ENCODE results near the gene IGF1R.
A peak's percentile ranks its signal among the peaks of the same experiment; 100 is the strongest.

Gene IGF1R

GRCh38 chr15:98841419-98841970, 193.2 kb downstream of the IGF1R start:
- DNase-seq = no peak

DNA sequence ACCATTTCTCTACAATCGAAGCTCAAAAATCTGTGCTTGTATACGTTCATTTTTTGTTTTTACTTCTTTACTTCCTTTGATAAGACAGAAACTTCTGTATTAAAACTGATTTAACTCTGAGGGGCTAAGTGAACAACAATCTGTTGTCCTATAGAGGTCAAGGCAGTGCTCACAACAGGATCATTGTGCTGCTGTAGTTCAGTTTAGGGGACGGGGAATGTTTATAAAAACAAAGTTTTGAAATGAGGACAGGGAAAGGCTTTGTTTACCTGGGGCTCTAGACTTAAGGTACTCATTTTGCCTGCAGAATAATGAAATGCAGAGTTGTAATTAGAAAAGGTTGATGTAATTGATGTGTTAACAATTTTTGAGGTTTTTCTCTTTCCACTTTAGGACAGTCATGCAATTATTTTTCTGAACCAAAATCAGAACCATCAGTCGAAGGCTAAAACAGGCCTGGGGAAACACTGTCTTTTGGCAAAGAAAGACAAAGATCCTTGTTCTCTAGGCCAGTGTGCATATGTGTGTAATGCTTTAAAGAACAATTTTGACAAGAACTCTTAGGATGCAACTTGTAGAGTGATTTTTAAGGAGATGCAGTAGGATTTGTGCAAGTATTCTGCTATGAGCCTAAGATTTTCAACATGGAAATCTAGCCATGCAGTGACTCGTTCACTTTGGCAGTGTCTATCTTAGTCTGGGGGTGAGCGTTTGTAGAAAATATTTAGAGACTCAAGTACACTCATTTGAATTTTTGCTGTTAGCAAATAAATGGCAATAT, 194.0 kb downstream of the IGF1R start:
- DNase-seq = no peak

GRCh38 chr15:98842973-98843285, 194.6 kb downstream of the IGF1R start:
- no peak for DNase-seq

- DNase-seq = no peak
Measured at GRCh38 chr15:98843844-98844243, 195.5 kb downstream of the IGF1R start.

DNA sequence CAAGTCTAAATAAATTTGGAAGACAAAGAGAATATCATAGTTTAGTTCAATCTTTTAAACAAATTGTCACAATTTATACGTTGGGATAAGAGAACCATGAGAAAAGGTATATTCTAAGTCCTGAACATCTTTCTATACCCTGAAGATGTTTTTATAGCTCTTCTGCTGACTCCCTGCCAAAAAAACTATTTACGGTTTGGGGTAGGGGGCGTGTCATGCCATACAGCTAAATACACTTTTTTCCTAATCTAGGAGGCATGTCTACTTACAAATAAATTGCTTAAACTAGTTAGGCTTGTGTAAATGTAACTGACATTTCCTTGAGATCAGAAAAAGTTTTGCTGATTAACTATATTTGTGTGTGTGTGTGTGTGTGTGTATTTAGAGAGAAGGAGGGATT, 195.9 kb downstream of the IGF1R start:
- DNase-seq = no peak

- DNase-seq = no peak
Measured at GRCh38 chr15:98845138-98845884, 197.0 kb downstream of the IGF1R start.

- peak; percentile 68 for DNase-seq
Measured at GRCh38 chr15:98850961-98851572, 202.7 kb downstream of the IGF1R start.

DNA sequence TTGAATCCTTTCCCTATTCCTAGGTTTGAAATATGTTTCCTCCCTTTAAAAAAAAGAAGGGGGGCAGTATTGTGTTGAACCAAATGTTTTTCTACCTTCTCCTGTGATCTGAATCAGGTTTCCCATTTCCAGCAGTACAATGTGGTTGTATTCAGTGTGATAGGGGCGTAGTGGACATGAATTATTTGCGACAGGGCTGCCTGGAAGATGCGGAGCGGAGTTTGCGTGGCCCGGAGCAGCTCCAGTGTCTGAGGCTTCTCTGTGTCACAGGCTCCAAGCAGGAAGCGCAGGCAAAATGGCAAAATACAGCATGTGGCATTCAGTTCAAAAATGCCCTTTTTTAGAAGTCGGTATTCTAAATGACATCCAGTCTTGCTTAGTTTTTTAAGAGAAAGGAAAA, 204.8 kb downstream of the IGF1R start:
- DNase-seq = peak; percentile 68

GRCh38 chr15:98853617-98854420, 205.5 kb downstream of the IGF1R start:
- DNase-seq = no peak

- no peak for DNase-seq
Measured at GRCh38 chr15:98854496-98854895, 206.2 kb downstream of the IGF1R start.

- no peak for DNase-seq
Measured at GRCh38 chr15:98855067-98855814, 206.9 kb downstream of the IGF1R start.

GRCh38 chr15:98855815-98856531, 207.6 kb downstream of the IGF1R start:
- no peak for DNase-seq

- no peak for DNase-seq
Measured at GRCh38 chr15:98856532-98856907, 208.2 kb downstream of the IGF1R start.

- no peak for DNase-seq
Measured at GRCh38 chr15:98858610-98859023, 210.3 kb downstream of the IGF1R start.

DNA sequence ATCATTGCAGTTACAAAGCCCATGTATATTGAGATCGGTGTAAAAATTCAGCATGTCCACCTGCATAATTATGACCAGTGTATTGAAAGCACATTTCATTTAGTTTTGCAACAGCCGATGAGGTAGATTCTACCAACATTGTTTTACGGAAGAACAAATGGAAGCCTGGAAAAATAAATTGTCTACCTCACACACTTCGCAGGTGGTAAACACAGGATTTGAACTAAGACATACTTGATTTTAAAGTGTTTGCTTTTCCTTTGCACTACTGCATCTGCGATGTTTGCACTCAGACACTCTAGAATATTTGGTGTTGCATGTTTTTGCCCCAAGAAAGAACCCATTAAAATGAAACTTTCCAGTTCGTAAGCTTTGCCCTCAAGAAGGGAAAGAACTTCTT, 210.8 kb downstream of the IGF1R start:
- no peak for DNase-seq

GRCh38 chr15:98860281-98861041, 212.1 kb downstream of the IGF1R start:
- DNase-seq = no peak

GRCh38 chr15:98861188-98861587, 212.8 kb downstream of the IGF1R start:
- no peak for DNase-seq

- DNase-seq = no peak
Measured at GRCh38 chr15:98863983-98864382, 215.6 kb downstream of the IGF1R start.

DNA sequence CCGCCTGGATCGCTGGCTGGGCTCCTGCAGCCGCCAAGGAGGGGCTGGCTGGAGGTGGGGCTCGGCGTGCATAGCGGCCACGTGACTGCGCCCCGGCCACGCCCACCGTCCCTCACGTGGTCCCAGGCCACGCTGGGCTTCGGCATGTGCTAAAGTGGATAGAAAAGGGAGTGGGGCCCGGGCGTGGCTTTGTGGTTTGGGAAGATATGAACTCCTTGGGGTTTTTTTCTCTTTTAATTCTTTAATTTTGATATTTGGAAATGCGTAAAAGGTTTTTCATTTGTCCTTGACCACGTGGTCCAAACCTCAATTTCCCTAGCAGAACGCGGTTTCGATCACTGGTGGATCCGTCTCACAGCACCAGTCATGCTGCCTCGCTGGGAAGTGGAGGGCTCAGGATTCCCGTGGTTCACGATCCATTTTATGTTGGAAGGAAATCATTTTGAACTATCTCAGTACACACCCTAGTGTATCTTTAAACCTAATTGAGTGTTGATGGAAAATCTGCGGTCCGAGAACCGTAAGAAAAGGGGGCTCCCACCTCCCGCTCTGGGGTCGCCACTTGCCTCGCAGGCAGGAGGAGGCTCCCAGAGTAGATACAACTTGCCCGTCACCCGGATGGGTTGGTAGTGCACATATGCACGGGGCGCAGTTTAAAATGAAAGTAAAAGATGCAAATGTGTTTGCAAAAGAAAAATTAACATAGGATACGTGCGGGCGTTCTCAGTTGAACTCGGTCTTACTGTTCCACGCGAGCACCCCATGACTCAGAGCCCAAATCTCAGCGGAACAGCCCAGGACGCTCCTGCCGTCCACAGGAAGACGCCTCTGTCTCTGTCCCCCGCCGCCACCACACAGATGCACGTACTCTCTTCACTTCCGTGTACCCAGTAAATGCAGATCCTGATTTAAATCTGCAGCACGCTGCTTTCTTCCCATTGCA, 217.3 kb downstream of the IGF1R start:
- DNase-seq = peak; percentile 71

GRCh38 chr15:98866511-98866910, 218.2 kb downstream of the IGF1R start:
- DNase-seq = no peak
